Activated naive CD8-positive, alpha-beta T cell treated with anti-CD3 and anti-CD28 coated beads, Interleukin-2, amount 50 U/mL, for 16 hours (primary cell): ENCODE measurements around the gene ANO2.
A peak's percentile ranks its signal among the peaks of the same experiment; 100 is the strongest.

Experiments
- DNase-seq: peaks from one replicate; pipeline ENCODE4 v3.0.0-alpha.2; 2020; ENCODE audit warnings: low read depth, low spot score

The ANO2 gene

GRCh38 chr12:5778821-5779220, 166.2 kb downstream of the ANO2 start:
- no peak for DNase-seq

- no peak for DNase-seq
Measured at GRCh38 chr12:5777451-5777850, 167.6 kb downstream of the ANO2 start.

GRCh38 chr12:5776091-5776490, 169.0 kb downstream of the ANO2 start:
- no peak for DNase-seq

- DNase-seq = no peak
Measured at GRCh38 chr12:5773550-5773949, 171.5 kb downstream of the ANO2 start.

GRCh38 chr12:5771756-5772155, 173.3 kb downstream of the ANO2 start:
- no peak for DNase-seq

- DNase-seq = no peak
Measured at GRCh38 chr12:5770727-5771126, 174.3 kb downstream of the ANO2 start.

GRCh38 chr12:5768581-5769196, 176.4 kb downstream of the ANO2 start:
- DNase-seq = no peak

- no peak for DNase-seq
Measured at GRCh38 chr12:5768171-5768570, 176.9 kb downstream of the ANO2 start.

GRCh38 chr12:5758347-5758746, 186.7 kb downstream of the ANO2 start:
- no peak for DNase-seq

GRCh38 chr12:5756338-5756842, 188.7 kb downstream of the ANO2 start:
- DNase-seq = no peak

GRCh38 chr12:5748027-5748426, 197.0 kb downstream of the ANO2 start:
- no peak for DNase-seq

GRCh38 chr12:5746917-5747316, 198.1 kb downstream of the ANO2 start:
- no peak for DNase-seq

GRCh38 chr12:5746036-5746908, 198.8 kb downstream of the ANO2 start:
- DNase-seq = no peak

GRCh38 chr12:5745251-5745888, 199.7 kb downstream of the ANO2 start:
- DNase-seq = peak; percentile 25

- no peak for DNase-seq
Measured at GRCh38 chr12:5742258-5742657, 202.8 kb downstream of the ANO2 start.

GRCh38 chr12:5739917-5740316, 205.1 kb downstream of the ANO2 start:
- DNase-seq = no peak

GRCh38 chr12:5737778-5738177, 207.3 kb downstream of the ANO2 start:
- no peak for DNase-seq

GRCh38 chr12:5736527-5736926, 208.5 kb downstream of the ANO2 start:
- no peak for DNase-seq

GRCh38 chr12:5736016-5736415, 209.0 kb downstream of the ANO2 start:
- DNase-seq = no peak

- no peak for DNase-seq
Measured at GRCh38 chr12:5733916-5734315, 211.1 kb downstream of the ANO2 start.

GRCh38 chr12:5733136-5733755, 211.8 kb downstream of the ANO2 start:
- no peak for DNase-seq

GRCh38 chr12:5730962-5731361, 214.1 kb downstream of the ANO2 start:
- no peak for DNase-seq
